HG03558 (cell line): ENCODE results near the gene AGBL1.

Experiments used
- ATAC-seq: cut with Tn5 transposase; IDR thresholded peaks from one replicate; pipeline ENCODE4 v1.9.1; 2021; ENCODE audit warnings: moderate number of reproducible peaks; ENCODE audit not compliant: unreplicated experiment; ENCODE audit errors: extremely low read depth

Gene AGBL1

DNA sequence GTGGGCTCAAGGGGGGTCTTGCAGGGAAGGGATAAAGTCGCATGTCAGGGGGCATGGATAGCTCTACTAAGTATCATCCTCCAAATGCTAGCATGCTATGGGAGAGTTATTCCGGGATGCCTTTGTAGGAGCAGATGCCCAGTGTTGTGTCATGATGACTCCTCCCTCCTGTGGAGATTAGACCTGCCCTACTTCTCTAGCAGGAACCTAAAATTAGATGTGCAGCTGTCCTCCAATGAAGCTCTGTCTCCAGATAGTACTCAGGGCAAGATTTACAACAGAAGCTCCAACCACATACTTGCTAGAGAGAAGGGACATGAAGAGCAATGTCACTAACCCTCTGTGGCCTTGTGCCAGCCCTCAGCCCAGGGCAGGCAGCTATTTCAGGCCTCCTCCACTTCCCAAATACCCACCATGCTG, 82.5 kb downstream of the AGBL1 start:
- ATAC-seq = no peak

DNA sequence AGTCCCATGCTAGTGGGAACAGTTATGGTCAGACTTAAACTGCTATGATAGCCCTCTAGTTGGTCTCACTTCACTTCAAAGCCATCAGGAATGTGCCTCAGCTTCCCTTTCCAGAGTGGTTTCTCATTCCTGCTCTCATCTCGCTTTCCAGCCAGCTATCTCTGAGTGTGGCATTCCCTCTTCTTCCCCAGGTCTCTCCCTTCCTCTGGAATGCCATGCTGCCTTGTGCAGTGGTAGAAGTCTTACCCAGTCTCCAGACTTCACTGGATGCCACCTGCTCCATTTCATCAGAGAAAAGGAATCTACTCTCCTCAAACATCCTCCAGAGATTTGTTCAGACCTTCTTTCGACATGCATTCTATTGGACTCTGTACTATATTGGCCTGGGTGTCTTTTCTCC, 83.0 kb downstream of the AGBL1 start:
- no peak for ATAC-seq

- no peak for ATAC-seq
These were observed 84.1 kb downstream of the AGBL1 start for GRCh38 chr15:86163816-86164215.

GRCh38 chr15:86164232-86164898, 84.7 kb downstream of the AGBL1 start:
- ATAC-seq = no peak

GRCh38 chr15:86165265-86166211, 85.9 kb downstream of the AGBL1 start:
- ATAC-seq = no peak

DNA sequence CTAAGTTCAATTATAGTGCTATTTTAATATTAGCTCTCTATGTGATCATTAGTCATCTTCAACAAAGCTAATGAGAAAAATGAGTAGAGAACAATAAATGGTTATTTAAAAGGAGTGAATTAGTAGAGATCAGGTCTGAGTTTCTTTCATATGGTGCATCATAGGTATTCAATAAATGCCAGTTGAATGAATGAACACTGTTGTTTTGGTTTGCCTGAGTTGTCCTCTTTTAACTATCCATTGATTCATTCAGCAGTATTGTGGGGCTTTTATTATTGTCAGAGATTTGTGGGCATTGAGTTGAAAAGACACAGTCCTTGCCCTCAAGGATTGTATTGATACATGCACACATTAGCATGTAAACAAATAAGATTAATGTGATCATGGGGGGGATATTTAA, 88.2 kb downstream of the AGBL1 start:
- no peak for ATAC-seq

GRCh38 chr15:86178845-86179244, 99.2 kb downstream of the AGBL1 start:
- ATAC-seq = no peak

- no peak for ATAC-seq
These were observed 104.2 kb downstream of the AGBL1 start for GRCh38 chr15:86183596-86184491.

- ATAC-seq = no peak
These were observed 114.2 kb downstream of the AGBL1 start for GRCh38 chr15:86193716-86194380.

GRCh38 chr15:86197770-86198169, 118.1 kb downstream of the AGBL1 start:
- no peak for ATAC-seq

- no peak for ATAC-seq
These were observed 119.9 kb downstream of the AGBL1 start for GRCh38 chr15:86199467-86200145.

GRCh38 chr15:86201313-86202008, 121.8 kb downstream of the AGBL1 start:
- ATAC-seq = no peak

GRCh38 chr15:86203462-86203861, 123.8 kb downstream of the AGBL1 start:
- no peak for ATAC-seq

DNA sequence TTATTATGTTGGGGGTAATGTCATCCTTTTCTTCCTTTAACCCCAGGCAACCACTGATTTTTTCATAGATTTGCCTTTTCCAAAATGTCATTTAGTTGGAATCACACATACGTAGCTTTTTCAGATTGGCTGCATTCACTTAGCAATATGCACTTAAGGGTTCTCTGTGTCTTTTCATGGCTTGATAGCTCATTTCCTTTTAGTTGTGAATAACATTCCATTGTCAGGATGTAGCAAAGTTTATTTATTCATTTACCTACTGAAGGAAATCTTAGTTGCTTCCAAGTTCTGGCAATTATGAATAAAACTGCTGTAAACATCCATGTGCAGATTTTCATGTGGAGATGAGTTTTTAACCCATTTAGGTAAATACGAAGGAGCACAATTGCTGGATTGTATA, 125.4 kb downstream of the AGBL1 start:
- ATAC-seq = no peak

- ATAC-seq = no peak
These were observed 133.7 kb downstream of the AGBL1 start for GRCh38 chr15:86213420-86213819.

- ATAC-seq = no peak
These were observed 134.2 kb downstream of the AGBL1 start for GRCh38 chr15:86213888-86214287.

- no peak for ATAC-seq
These were observed 141.4 kb downstream of the AGBL1 start for GRCh38 chr15:86221119-86221518.

DNA sequence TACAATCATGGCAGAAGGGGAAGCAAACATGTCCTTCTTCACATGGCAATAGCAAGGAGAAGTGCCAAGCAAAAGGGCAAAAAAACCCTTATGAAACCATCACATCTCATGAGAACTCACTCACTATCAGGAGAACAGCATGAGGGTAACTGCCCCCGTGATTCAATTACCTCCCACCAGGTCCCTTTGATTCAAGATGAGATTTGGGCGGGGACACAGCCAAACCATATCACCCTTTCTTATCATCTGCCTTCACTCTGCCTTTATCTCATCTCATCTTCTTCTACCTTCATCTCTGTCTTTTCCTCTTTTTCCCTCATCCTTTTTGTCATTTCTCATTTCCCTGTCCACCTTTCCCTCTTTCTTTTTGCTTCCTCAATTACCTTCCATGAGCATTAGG, 149.6 kb downstream of the AGBL1 start:
- no peak for ATAC-seq

- ATAC-seq = no peak
These were observed 150.3 kb downstream of the AGBL1 start for GRCh38 chr15:86229936-86230335.
